ENCODE measurements around the gene CXCL3.

Gene CXCL3

DNA sequence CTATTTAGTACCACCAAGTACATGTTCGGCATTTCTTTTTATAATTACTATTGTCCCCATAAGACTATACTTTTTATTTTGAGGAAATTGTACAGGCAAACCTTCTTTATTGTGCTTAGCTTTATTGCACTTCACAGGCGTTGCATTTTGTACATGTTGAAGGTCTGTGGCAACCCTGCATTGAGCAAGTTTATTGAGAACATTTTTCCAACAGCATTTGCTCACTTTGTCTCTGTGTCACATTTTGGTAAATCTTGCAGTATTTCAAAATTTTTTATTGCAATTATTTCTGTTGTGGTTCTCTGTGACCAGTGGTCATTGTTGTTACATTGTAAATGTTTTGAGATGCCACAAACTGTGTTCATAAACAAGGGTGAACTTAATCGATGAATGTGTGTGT is 29.2 kb downstream of the CXCL3 start:
- DNase-seq: no peak

DNA sequence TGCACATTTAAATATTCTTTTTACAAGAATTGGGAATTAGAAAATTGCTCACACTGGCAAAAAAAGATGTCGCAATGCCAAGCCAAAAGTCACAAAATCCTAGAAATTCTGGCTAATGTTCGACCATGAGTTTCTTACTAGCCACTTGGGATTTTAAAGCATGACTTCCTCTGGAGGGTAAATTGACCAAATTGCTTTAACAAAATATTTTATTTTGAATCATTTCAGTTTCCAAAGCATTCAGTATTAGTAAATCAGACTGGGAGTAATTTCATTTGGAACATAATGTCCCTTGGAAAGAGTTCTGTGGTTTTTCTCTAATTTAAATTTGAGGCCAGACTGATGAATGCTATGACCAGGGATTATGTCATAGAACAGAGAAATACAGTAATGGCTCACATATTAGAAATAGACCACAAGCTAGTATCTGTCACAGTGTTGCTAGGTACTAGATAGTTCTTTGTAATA is 32.4 kb downstream of the CXCL3 start:
- no peak for DNase-seq

DNA sequence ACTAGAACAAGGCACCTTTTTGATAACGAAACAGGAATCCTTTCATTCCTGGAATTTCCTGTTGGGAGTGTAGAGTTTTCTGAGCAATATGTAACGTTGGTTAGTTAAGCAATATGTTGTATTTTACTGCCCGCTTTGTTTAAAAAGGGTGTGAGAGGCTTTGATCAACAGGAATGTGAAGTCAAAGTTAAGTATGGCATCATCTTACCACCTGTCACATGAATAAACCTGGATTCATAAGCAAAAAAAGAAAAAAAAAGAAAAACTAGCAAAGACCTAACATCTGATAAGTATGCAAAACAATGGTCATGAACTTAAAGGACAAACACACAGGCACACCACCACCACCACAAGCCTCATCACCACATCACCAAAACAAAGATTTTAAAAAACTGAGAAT is 33.0 kb downstream of the CXCL3 start:
- DNase-seq: no peak

DNA sequence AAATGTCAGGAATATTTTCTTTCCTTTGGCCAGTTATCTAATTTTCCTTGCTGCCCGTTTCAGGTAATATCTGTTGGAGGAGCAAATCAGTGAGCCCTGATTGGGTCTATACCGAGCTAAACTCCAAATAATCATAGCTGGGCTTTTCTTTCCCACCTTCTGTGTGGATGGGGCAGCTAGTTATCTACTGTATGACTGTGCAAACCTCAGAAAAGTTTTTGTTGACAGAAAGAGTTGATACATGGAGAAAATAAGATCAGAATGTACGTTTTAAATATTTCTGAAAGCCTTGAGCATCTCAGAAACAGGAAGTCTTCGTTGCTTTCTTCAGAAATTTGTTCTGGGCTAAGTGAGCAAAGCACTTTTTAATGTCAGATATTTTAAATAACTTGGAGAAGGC is 33.8 kb downstream of the CXCL3 start:
- DNase-seq: no peak

DNA sequence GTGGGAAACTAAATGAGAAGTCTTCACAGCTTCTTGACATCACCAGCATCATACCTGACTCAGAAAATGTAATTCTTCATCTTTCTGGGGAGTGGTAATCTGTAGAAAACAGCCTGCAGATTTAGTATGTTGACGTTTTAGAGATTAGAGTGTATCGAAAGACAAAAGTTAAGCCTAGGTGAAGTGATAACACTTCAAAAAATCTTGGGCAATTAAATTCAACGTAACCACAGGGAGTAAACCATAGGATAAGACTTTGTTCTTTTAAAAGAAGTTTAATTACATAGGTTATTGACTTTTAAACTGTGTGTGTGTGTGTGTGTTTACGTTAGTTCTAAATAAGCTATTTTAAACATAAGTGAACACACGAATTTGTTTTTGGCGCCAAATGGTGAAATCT is 38.2 kb downstream of the CXCL3 start:
- DNase-seq: no peak

DNA sequence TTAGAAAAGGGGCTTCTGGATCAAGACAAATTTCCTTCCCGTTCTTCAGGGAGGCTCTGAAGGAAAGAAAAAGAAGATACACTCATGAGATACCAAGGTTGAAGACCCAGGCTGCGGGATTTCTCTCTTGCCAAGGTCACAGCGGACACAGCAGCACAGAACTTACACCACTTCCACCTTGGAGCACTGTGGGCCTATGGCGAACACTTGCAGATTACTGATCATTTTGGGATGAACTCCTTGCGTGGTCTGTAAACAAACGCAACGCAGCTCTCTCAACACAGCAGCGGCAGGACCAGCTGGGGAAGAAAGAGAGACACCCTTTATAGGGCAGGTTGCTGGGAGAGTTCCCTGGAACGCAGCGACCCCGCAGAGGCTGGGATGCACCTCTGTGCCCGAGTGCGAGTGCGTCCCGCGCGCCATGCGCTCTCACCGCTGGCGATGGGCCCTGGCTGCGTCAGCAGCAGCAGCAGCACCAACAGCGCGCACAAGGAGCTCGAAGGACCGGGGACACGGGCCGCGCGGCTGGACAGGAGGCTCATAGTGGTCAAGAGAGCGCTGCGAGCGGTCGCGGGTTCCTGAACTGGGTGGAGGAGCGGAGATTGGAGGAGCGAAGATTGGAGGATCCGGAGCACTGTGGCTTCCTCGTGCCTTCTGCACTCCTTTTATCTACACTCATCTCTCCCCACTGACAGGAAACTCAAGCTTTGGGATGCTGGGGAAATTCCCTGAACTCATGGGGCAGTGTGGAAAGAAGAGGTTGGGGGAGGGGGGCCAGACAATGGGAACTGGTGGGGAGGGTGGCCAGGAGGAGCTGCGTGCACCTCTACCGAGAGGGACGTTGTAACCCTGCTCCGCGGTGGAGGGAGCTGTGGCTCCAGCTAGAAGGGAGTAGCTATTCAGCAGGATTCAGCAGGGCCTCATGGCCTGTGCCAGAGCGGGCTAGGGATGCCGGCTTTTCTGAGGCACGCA is 40.2 kb downstream of the CXCL3 start, which contains the start of gene CXCL5:
TSS of gene CXCL5 (minus strand) at position 638 of the 972 bp plus-strand sequence. CDS start at position 542, 96 bp downstream.
- no peak for DNase-seq

DNA sequence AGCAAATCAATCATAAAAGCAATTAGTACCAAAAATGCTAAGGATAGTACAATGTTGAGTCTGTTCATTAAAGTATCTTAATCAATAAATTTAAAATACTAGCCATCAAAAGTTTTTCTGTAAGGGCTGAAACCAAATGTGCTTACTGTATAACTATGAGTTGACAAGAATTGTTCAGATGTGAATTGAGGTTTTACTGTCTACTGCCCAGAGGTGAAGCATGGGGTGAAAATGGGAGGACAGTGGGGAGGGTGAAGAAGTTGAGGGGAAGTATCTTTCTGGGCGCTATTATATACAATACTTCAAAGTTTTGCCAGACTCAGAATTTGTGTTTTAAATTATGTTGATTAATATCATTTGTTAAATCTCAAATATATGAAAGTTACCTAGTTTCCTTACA is 46.4 kb downstream of the CXCL3 start:
- DNase-seq: no peak

DNA sequence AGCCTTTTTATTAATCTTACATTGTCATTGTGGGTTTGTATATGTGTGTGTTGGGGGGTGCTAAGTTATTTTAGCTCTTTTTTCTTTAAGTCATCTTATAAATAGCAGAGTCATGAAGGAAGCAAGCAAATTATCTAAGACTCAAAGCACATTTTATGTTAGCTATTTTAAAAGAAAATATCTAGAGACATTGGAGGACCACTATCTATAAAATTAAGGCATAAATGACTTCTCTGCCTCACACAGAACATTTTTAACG is 46.8 kb downstream of the CXCL3 start:
- no peak for DNase-seq

DNA sequence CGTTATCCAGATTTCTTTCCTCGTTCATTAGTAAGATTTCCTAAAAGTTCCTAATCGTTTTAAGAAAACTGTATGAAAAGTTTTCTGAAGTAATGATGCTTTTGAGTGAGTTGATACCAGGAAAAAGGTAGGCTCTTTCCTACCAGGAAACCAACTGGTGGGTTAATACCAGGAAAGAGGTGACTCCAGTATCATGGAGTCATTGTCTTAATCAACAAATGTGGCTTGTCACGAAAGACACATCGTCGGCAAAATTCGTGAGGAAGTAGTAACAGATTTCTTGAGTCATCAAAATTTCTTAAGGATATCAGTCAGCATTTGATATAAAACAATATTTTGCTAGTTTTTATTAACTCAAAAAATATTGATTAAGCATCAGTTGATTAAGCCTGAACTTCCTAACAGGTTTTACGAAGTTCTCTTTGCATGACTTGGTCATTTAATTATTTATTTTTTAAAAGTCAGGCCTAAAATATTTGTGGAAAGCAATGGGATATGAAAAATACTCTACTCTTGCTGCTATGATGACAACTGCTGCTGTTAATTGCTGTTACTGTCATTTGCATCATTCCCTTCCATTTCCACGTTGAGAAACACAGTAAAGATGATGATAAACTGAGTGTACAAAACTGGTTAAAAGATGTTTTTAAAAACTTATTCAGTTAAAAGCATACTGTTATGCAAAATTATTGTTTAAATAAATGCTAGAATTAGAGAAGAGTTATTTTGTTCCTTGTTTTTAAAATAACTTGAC is 47.3 kb downstream of the CXCL3 start:
- no peak for DNase-seq

DNA sequence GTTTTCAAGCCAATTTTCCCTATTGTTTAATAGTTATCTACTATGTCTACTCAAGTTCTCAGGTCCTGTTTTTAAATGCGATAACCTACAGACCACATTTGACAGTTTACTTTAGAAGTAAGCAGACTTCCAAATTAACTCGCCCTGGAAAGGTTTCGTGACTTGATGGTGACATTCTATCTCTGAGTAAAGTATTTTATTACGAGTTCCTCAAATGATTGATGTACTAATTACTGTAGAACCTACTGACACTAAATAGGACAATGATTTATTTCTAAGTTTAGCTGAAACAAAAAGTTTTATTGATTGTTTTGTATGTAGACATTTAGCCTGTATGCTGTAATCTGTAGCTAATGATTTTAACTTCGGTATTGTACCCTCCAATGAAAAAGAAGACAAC is 48.6 kb downstream of the CXCL3 start:
- no peak for DNase-seq

DNA sequence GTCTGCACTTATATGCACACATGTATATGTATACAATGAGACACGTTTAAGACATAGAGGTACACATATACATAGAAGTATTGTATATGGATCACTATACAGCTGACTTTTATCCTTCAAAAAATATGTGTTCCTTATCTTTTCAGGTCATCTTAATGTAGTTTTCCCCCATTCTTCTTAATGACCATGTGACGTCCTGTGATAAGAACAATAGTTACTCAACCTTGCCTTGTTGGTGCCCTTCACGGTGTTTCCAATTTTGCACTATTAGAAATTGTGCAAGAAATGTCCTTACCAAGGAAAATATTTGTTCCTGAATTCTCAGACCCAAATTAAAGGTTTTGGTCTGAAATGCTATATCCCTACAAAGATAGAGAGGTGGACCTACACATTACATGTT is 49.5 kb downstream of the CXCL3 start:
- DNase-seq: no peak

DNA sequence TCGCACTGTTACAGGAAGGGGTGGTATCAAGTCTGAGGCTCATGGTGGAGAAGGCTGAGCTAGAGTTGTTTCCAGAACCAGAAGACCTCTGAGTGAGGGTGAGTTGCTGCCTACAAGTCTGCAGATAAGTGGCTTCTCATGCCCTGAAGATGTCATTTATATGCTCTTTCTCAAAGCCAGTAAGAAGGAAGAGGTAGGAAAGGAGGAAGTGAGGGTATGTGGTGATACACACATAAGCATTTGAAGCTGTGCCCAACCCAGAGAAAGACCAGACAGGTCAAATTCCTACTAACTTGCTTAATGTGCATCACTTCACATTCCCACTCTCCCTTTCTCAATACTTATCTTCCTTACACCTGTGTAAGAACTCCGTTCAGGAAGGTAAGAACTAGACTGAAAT is 50.4 kb downstream of the CXCL3 start, which contains the start of gene PPBP:
TSS of gene PPBP (minus strand) at position 130 of the 400 bp plus-strand sequence. CDS start at position 43, 87 bp downstream.
- no peak for DNase-seq

Data from NCI-H526 treated with DMSO at 0.1 percent for 48 hours (cell line).